ENCODE measurements around the gene OR52I1. TPM values are rescaled to one million over a fixed set of nuclear protein-coding genes. Genes with fewer than 3 reads are reported as not detected.

The OR52I1 gene
- total and polyA plus RNA-seq, 8 donors = 0.08 to 0.14 (median 0.11) TPM; not detected in 3

DNA sequence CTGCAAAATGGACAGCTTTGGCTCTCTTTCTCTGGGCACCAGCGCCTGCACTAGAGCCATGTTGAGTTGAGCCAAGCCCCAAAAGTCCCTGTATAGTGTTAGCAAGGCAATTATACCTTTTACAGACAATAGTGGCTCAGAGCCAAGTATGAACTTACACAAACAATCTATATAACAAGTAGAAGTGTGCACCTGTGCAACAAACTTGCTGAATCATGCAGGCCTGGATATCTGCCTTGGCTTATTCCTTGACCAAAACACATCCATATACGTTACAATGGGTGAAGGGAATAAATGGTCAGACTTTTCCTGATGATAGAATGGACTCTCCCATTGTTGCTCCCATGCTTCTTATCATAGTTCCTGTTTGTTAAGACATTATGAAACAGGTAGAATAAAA, 16.1 kb upstream of the OR52I1 start:
- intact Hi-C loops (cut with DNase I) = no loop called here
- no peak overlapping the region for H3K27ac ChIP-seq
- DNase-seq (no peak), ATAC-seq (no peak)
- H3K36me3 ChIP-seq = no peaks in the 10 kb centered on the region
- H3K27me3 ChIP-seq = peaks cover 0 to 22% of the 10 kb centered on the region in 2 donors
- no peaks in the 10 kb centered on the region for H3K4me1 ChIP-seq
- TF ChIP-seq CTCF (IDR thresholded peaks at IDR 0.05) = no peak
- H3K9me3 ChIP-seq = no peaks in the 10 kb centered on the region
- no peak overlapping the region for H3K4me3 ChIP-seq

DNA sequence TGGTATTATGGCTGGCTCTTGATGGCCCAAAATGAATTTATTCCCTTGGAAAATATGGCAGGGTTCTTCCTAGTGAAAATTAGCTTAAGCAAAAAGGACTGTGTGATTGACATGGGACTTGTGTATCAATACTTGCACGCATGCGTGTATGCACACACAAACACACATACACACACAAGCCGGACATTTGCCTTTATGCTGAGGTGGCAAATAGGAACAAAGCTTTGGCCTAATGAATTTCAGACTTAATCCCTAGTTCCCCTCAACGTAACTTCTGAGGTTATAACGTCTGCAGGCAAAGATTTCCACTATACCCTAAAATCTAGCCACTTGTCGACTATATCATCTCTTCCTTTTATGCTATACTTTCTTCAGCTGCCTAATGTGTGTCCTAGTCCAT, 15.2 kb upstream of the OR52I1 start:
- Histone ChIP-seq H3K4me1 (no peaks in the 10 kb centered on the region), H3K27me3 (peaks cover 0 to 22% of the 10 kb centered on the region in 2 donors), H3K9me3 (no peaks in the 10 kb centered on the region), H3K4me3 (no peak overlapping the region), H3K36me3 (no peaks in the 10 kb centered on the region), H3K27ac (no peak overlapping the region)
- no peak for TF ChIP-seq CTCF (IDR thresholded peaks at IDR 0.05)
- intact Hi-C loops (cut with DNase I) = no loop called here
- ATAC-seq (no peak), DNase-seq (no peak)

GRCh38 chr11:4580124-4580523, 13.7 kb upstream of the OR52I1 start:
- Histone ChIP-seq H3K4me1 (no peaks in the 10 kb centered on the region), H3K9me3 (no peaks in the 10 kb centered on the region), H3K27ac (no peak overlapping the region), H3K4me3 (no peak overlapping the region), H3K27me3 (peaks cover 0 to 22% of the 10 kb centered on the region in 2 donors), H3K36me3 (no peaks in the 10 kb centered on the region)
- DNase-seq = no peak
- no peak for ATAC-seq
- intact Hi-C loops (cut with DNase I) = no loop called here
- no peak for TF ChIP-seq CTCF (IDR thresholded peaks at IDR 0.05)

GRCh38 chr11:4581443-4581842, 12.4 kb upstream of the OR52I1 start, which contains the start of gene OR52I2:
Gene OR52I2 (plus strand): TSS chr11:4581743.
- Histone ChIP-seq H3K9me3 (no peaks in the 10 kb centered on the region), H3K27me3 (peaks cover 0 to 11% of the 10 kb centered on the region in 2 donors), H3K36me3 (no peaks in the 10 kb centered on the region), H3K4me3 (no peak within 1 kb of the TSS), H3K4me1 (no peaks in the 10 kb centered on the region), H3K27ac (no peak within 1 kb of the TSS)
- no peak for TF ChIP-seq CTCF (IDR thresholded peaks at IDR 0.05)
- DNase-seq (no peak), ATAC-seq (no peak)
- intact Hi-C loops (cut with DNase I) = no loop called here

DNA sequence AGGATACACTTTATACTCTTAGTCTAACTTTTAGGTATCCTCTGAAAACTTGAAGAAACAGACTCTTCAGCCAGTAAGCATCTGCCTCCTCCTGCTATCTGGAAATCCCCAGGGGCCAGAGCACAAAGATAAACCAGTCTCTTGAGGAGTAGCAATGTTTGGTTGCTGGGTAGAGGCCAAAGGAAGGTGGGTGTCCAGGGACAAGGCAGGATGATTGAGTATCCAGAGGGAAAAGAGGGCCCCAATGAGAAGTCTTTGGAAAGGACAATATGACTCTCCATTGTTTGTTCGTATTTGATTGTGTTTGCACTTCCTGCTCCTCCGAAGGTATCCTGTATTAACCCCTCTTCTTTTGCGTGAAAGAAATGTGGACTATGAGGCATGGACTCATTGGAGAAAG, 4.8 kb upstream of the OR52I1 start:
- ATAC-seq (no peak), DNase-seq (no peak)
- intact Hi-C loops (cut with DNase I) = no loop called here
- H3K9me3 ChIP-seq = no peaks in the 10 kb centered on the region
- no peaks in the 10 kb centered on the region for H3K27me3 ChIP-seq
- H3K4me1 ChIP-seq = no peaks in the 10 kb centered on the region
- H3K36me3 ChIP-seq = no peaks in the 10 kb centered on the region
- no peak for TF ChIP-seq CTCF (IDR thresholded peaks at IDR 0.05)
- H3K4me3 ChIP-seq = no peak overlapping the region
- no peak overlapping the region for H3K27ac ChIP-seq

Data from left lung (tissue), 10 donors.